ENCODE data around the gene ARHGEF10L. TPM values are rescaled to one million over a fixed set of nuclear protein-coding genes. Genes with fewer than 3 reads are reported as not detected.

ARHGEF10L gene
- total and polyA plus RNA-seq, 8 donors = 36.2 to 104 (median 52.8) TPM

DNA sequence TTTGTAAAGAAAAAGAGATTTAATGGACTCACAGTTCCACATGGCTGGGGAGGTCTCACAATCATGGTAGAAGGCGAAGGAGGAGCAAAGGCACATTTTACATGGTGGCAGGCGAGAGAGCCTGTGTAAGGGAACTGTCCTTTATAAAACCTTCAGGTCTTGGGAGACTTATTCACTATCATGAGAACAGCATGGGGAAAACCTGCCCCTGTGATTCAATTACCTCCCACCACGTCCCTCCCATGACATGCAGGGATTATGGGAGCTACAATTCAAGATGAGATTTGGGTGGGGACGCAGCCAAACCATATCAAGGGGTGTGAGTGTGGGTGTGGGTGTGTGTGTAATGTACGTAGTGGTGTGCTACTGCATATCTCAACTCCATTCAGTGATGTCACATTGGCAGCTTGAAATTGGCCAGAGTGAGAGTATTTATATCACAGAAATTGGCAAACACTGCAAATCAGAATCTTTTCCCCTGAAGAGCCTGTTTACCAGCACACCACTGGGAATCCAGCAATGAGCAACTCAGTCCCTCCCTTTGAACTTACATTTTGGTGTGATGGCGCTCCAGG, 5.4 kb downstream of the ARHGEF10L start:
- H3K27me3 ChIP-seq = no peaks in the 10 kb centered on the region
- peaks cover 0 to 19% (median 4%) of the 10 kb centered on the region in 3 donors for H3K4me1 ChIP-seq
- DNase-seq = no peak
- 79 to 90% methylated on average over 6 of the region's 6 CpGs for WGBS, 2 donors
- no peaks in the 10 kb centered on the region for H3K36me3 ChIP-seq
- TF ChIP-seq, protein P1, sequence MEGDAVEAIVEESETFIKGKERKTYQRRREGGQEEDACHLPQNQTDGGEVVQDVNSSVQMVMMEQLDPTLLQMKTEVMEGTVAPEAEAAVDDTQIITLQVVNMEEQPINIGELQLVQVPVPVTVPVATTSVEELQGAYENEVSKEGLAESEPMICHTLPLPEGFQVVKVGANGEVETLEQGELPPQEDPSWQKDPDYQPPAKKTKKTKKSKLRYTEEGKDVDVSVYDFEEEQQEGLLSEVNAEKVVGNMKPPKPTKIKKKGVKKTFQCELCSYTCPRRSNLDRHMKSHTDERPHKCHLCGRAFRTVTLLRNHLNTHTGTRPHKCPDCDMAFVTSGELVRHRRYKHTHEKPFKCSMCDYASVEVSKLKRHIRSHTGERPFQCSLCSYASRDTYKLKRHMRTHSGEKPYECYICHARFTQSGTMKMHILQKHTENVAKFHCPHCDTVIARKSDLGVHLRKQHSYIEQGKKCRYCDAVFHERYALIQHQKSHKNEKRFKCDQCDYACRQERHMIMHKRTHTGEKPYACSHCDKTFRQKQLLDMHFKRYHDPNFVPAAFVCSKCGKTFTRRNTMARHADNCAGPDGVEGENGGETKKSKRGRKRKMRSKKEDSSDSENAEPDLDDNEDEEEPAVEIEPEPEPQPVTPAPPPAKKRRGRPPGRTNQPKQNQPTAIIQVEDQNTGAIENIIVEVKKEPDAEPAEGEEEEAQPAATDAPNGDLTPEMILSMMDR (IDR thresholded peaks at IDR 0.05) = no peak
- no peak overlapping the region for H3K4me3 ChIP-seq
- ATAC-seq = no peak
- intact Hi-C loops (cut with DNase I) = no loop called here
- H3K9me3 ChIP-seq = no peaks in the 10 kb centered on the region
- H3K27ac ChIP-seq = peak overlapping the region in 1 of 4 donors; percentile 67
- FAIRE-seq = no peak

DNA sequence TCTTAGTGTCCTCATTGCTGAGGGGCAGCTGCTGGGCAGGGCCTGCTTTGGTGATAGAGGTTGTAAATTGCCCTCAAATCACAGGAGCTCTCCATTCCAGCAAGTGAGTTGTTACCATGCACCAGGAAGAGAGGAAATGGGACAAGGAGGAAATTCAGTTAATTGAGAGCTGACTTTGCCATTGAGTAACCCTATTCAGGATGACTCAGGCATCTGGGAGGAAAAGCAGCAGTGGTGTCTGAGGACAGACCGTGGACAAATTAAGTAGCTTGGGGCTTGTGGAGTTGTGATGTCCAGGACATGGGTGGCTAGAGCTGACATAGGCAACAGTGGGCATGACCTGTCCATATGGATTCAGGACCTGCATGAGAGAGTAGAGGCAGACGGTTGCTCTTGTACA, 5.9 kb downstream of the ARHGEF10L start:
- intact Hi-C loops (cut with DNase I) = no loop called here
- peak overlapping the region in 1 of 4 donors; percentile 67 for H3K27ac ChIP-seq
- TF ChIP-seq, protein P1 (IDR thresholded peaks at IDR 0.05) = no peak
- 72 to 74% methylated on average over 2 of the region's 2 CpGs for WGBS, 2 donors
- DNase-seq (no peak), FAIRE-seq (no peak), ATAC-seq (peak in 3 of 4 donors; percentile 23 to 72 (median 55))
- peaks cover under 1 to 22% (median 4%) of the 10 kb centered on the region in 3 donors for H3K4me1 ChIP-seq
- H3K9me3 ChIP-seq = no peaks in the 10 kb centered on the region
- H3K4me3 ChIP-seq = no peak overlapping the region
- no peaks in the 10 kb centered on the region for H3K36me3 ChIP-seq
- H3K27me3 ChIP-seq = no peaks in the 10 kb centered on the region

DNA sequence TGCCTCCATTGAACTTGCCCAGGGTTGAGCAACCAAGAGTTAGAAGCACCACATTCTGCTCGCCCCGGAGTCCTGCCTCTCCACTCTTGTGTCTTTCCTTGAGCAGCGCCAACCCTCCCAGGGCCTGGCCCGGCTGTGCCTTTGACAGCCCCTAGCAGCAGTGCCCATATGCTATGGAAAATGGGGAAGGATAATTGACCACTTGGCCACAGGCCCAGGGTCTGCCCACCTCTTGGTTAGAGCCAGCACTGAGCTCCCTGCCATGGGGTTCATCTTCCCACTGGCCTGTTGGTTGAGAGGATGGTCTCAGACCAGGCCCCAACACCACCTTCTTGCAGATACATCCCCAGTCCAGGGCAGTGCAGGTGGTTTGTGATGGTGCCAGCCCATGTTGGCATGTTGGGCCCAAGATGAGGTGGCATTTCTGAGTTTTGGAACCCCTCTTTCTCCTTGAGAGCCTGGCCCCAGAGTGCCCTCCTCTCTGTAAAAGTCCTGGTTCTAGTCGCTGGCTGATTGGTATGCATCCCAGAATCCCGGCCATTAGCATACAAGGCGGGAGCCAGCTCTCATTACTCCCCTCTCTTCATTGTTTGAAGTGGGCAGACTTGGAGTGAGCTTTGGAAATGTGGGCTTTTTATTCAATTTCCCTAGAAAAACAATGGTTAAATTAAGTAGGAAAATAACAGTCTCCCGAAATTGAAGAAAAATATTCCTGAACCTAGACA, 7.6 kb downstream of the ARHGEF10L start:
- TF ChIP-seq, protein P1 (IDR thresholded peaks at IDR 0.05) = no peak
- no peaks in the 10 kb centered on the region for H3K36me3 ChIP-seq
- no peaks in the 10 kb centered on the region for H3K27me3 ChIP-seq
- intact Hi-C loops (cut with DNase I) = no loop called here
- H3K4me1 ChIP-seq = peaks cover 0 to 32% (median 15%) of the 10 kb centered on the region in 3 donors
- H3K27ac ChIP-seq = no peak overlapping the region
- FAIRE-seq (no peak), ATAC-seq (no peak), DNase-seq (no peak)
- no peaks in the 10 kb centered on the region for H3K9me3 ChIP-seq
- WGBS, 2 donors = 90 to 94% methylated on average over 8 of the region's 8 CpGs
- no peak overlapping the region for H3K4me3 ChIP-seq

DNA sequence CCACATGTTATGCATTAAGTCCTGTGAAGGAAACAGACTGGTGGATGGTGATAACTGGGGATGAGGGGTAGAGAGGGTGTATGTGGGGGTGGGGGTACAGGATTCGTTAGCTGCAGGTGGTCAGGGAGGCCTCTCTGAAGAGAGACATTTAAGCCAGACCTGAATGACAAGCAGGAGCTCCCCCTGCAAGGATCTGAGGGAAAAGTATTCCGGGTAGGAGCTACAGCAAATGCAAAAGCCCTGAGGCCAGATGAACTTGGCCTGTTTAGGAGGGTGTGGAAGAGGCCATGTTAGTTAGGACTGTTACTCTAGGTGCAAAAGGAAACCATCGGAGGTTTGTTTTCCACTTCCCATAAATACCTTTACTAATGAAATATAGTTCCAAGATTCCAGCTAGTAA, 9.9 kb downstream of the ARHGEF10L start:
- no peak for ATAC-seq
- Histone ChIP-seq H3K27ac (no peak overlapping the region), H3K36me3 (no peaks in the 10 kb centered on the region), H3K9me3 (no peaks in the 10 kb centered on the region), H3K4me3 (no peak overlapping the region), H3K4me1 (peaks cover 0 to 38% (median 15%) of the 10 kb centered on the region in 3 donors), H3K27me3 (no peaks in the 10 kb centered on the region)
- DNase-seq = no peak
- FAIRE-seq = no peak
- intact Hi-C loops (cut with DNase I) = no loop called here
- TF ChIP-seq, protein P1 (IDR thresholded peaks at IDR 0.05) = no peak
- 94% methylated on average over 3 of the region's 3 CpGs for WGBS, 2 donors
